A549 (cell line): ENCODE data around the gene SCARB1. TPM values are rescaled to one million over a fixed set of nuclear protein-coding genes. Genes with fewer than 3 reads are reported as not detected.
A peak's percentile ranks its signal among the peaks of the same experiment; 100 is the strongest.

Experiments used
- ATAC-seq, 2 experiments: fragments of 200-7000 bp in 1 of 2; fragments of >200 bp in 1 of 2; cut with Nextera tagmentation in 1 of 2; cut with Tn5 transposase in 1 of 2; 3 replicates each; pipeline versions ENCODE4 v1.8.0 to v1.9.1; 2018 to 2020; ENCODE audit warnings: mild to moderate bottlenecking in 1 of 2, moderate library complexity in 1 of 2
- CTCF ChIA-PET: fragments of 300-600 bp; sonication (Branson Sonifier 250); formaldehyde crosslinking; extraction: SDS; loops from one replicate; lab custom pipeline; 2021; ENCODE audit warnings: antibody characterized with exemption, inconsistent platforms; lab: Yijun Ruan, JAX
- POLR2A ChIA-PET: fragments of 350-600 bp; formaldehyde crosslinking; extraction: SDS; loops from one replicate; lab custom pipeline; 2021; ENCODE audit warnings: antibody characterized with exemption, inconsistent platforms; lab: Yijun Ruan, JAX
- DNase-seq, 2 experiments: peaks; one replicate each; pipeline versions ENCODE4 v3.0.0 to v3.0.0-alpha.2; 2011 to 2016; ENCODE audit warnings: low read depth in 1 of 2, low spot score in 1 of 2
- FAIRE-seq: peaks from 2 replicates; lab custom pipeline; 2011; peaks lifted over from hg19 to GRCh38; lab: Jason Lieb, UNC
- H3K27ac ChIP-seq, 2 experiments: fragments of >200 bp; sonication (Bioruptor Twin); formaldehyde crosslinking; 3 replicates each; pipeline ENCODE4 v1.5.1; 2016 to 2017
- H3K4me1 ChIP-seq: fragments of >200 bp; sonication (Bioruptor Twin); formaldehyde crosslinking; 3 replicates; pipeline ENCODE4 v1.6.1; 2016
- H3K4me2 ChIP-seq: fragments of >200 bp; sonication (Bioruptor Twin); formaldehyde crosslinking; 3 replicates; pipeline ENCODE4 v1.6.1; 2016
- H3K4me3 ChIP-seq: fragments of >200 bp; sonication (Bioruptor Twin); formaldehyde crosslinking; 3 replicates; pipeline ENCODE4 v1.5.1; 2016
- H3K9me3 ChIP-seq: fragments of >200 bp; sonication (Bioruptor Twin); formaldehyde crosslinking; 3 replicates; pipeline ENCODE4 v1.6.1; 2016
- BCL3 ChIP-seq: fragments of >200 bp; sonication (Bioruptor Twin); formaldehyde crosslinking; IDR thresholded peaks from 3 replicates; pipeline ENCODE4 v1.6.1; 2016
- BHLHE40 ChIP-seq: IDR thresholded peaks from 2 replicates; pipeline ENCODE4 v1.6.1; 2012; ENCODE audit warnings: low read depth, low read length, inconsistent platforms
- CBX2 ChIP-seq: fragments of 200-600 bp; sonication (generic); IDR thresholded peaks from 2 replicates; pipeline ENCODE4 v1.6.1; 2016; ENCODE audit warnings: low read depth, mild to moderate bottlenecking, borderline replicate concordance
- CBX8 ChIP-seq: fragments of 200-600 bp; sonication (generic); IDR thresholded peaks from 2 replicates; pipeline ENCODE4 v1.6.1; 2016
- CHD2 ChIP-seq: fragments of 150-350 bp; IDR thresholded peaks from 2 replicates; pipeline ENCODE4 v1.6.1; 2014; ENCODE audit warnings: low read length; ENCODE audit not compliant: partially characterized antibody
- CHD4 ChIP-seq: fragments of 200-600 bp; sonication (generic); IDR thresholded peaks from 2 replicates; pipeline ENCODE4 v1.6.1; 2016; ENCODE audit warnings: antibody characterized with exemption, mild to moderate bottlenecking, borderline replicate concordance
- CTCF ChIP-seq: fragments of >200 bp; sonication (Bioruptor Twin); formaldehyde crosslinking; IDR thresholded peaks from 3 replicates; pipeline ENCODE4 v1.5.1; 2016
- EHMT2 ChIP-seq: fragments of 200-600 bp; sonication (generic); IDR thresholded peaks from 2 replicates; pipeline ENCODE4 v1.6.1; 2016; ENCODE audit warnings: antibody characterized with exemption, low read depth, mild to moderate bottlenecking, moderate library complexity
- ELK1 ChIP-seq: fragments of 150-350 bp; IDR thresholded peaks from 2 replicates; pipeline ENCODE4 v1.6.1; 2014; ENCODE audit warnings: low read depth, mild to moderate bottlenecking, low read length
- EP300 ChIP-seq, 2 experiments: fragments of >200 bp; sonication (Bioruptor Twin); formaldehyde crosslinking; IDR thresholded peaks; 2 replicates in 1 of 2; 3 replicates in 1 of 2; pipeline ENCODE4 v1.6.1; 2016 to 2017
- ESRRA ChIP-seq: fragments of 150-350 bp; IDR thresholded peaks from 2 replicates; pipeline ENCODE4 v1.6.1; 2014; ENCODE audit warnings: mild to moderate bottlenecking, low read length, borderline replicate concordance
- FOXS1 ChIP-seq: fragments of 250-450 bp; sonication (Bioruptor Pico); IDR thresholded peaks from 2 replicates; pipeline ENCODE4 v1.5.0; 2020; ENCODE audit warnings: mild to moderate bottlenecking, moderate library complexity
- GATA3 ChIP-seq: IDR thresholded peaks from 2 replicates; pipeline ENCODE4 v1.6.1; 2012; ENCODE audit warnings: borderline replicate concordance
- HES2 ChIP-seq: fragments of >200 bp; sonication (Bioruptor Twin); formaldehyde crosslinking; IDR thresholded peaks from 2 replicates; pipeline ENCODE4 v1.6.1; 2016
- HEYL ChIP-seq: fragments of 250-450 bp; sonication (Bioruptor Pico); IDR thresholded peaks from 2 replicates; pipeline ENCODE4 v1.8.0; 2021; ENCODE audit warnings: mild to moderate bottlenecking, moderate library complexity
- HOXA7 ChIP-seq: fragments of 250-450 bp; sonication (Bioruptor Pico); IDR thresholded peaks from 2 replicates; pipeline ENCODE4 v1.5.0; 2020; ENCODE audit warnings: mild to moderate bottlenecking, moderate library complexity
- JUN ChIP-seq, 2 experiments: fragments of >200 bp; sonication (Bioruptor Twin); formaldehyde crosslinking; IDR thresholded peaks; 2 replicates in 1 of 2; 3 replicates in 1 of 2; pipeline ENCODE4 v1.6.1; 2016 to 2017
- JUNB ChIP-seq: fragments of >200 bp; sonication (Bioruptor Twin); formaldehyde crosslinking; IDR thresholded peaks from 2 replicates; pipeline ENCODE4 v1.6.1; 2016
- KDM1A ChIP-seq: fragments of 200-600 bp; sonication (generic); IDR thresholded peaks from 2 replicates; pipeline ENCODE4 v1.6.1; 2016; ENCODE audit warnings: low read depth, mild to moderate bottlenecking
- KDM5A ChIP-seq: fragments of 200-600 bp; sonication (generic); IDR thresholded peaks from 2 replicates; pipeline ENCODE4 v1.6.1; 2016; ENCODE audit warnings: antibody characterized with exemption, mild to moderate bottlenecking
- MAFK ChIP-seq: fragments of 450-650 bp; IDR thresholded peaks from 2 replicates; pipeline ENCODE4 v1.6.1; 2014; ENCODE audit not compliant: partially characterized antibody
- NFE2L2 ChIP-seq: fragments of 150-350 bp; conservative IDR thresholded peaks from 2 replicates; pipeline ENCODE4 v1.6.1; 2014; ENCODE audit warnings: low read length
- NPAS2 ChIP-seq: fragments of 250-450 bp; sonication (Bioruptor Pico); IDR thresholded peaks from 2 replicates; pipeline ENCODE4 v1.8.0; 2022; ENCODE audit warnings: mild to moderate bottlenecking, moderate library complexity, borderline replicate concordance
- RARB ChIP-seq: fragments of 250-450 bp; sonication (Bioruptor Pico); IDR thresholded peaks from 2 replicates; pipeline ENCODE4 v1.8.0; 2021; ENCODE audit warnings: mild to moderate bottlenecking, moderate library complexity
- SREBF2 ChIP-seq: fragments of 450-650 bp; IDR thresholded peaks from 2 replicates; pipeline ENCODE4 v1.6.1; 2014; ENCODE audit warnings: mild to moderate bottlenecking, moderate library complexity
- TFCP2L1 ChIP-seq: fragments of 250-450 bp; sonication (Bioruptor Pico); IDR thresholded peaks from 2 replicates; pipeline ENCODE4 v1.5.0; 2021; ENCODE audit warnings: mild to moderate bottlenecking
- TP53 ChIP-seq: fragments of 250-450 bp; sonication (Bioruptor Pico); IDR thresholded peaks from 2 replicates; pipeline ENCODE4 v1.5.0; 2021; ENCODE audit warnings: mild to moderate bottlenecking, moderate library complexity
- WGBS: methylation state at CpG from one replicate; pipeline ENCODE4 v1.1.6; 2017; ENCODE audit errors: missing lambda C conversion rate; 5-methylcytosine and 5-hydroxymethylcytosine counted together
- polyA plus RNA-seq, 4 experiments: library from polyadenylated mRNA; depleted of rRNA in 3 of 4; stranded (reverse); fragments of >200 nt; fragmentation: RNase III in 1 of 4; extraction: RNeasy Plus Mini Kit Qiagen cat#74134 plus additional on column Dnase treatment in 1 of 4; gene quantifications; 2 replicates in 3 of 4; 3 replicates in 1 of 4; pipeline ENCODE4 v1.2.3, GENCODE V29; 2011 to 2017
- TF ChIP-seq, protein P1 (sequence below): fragments of 250-450 bp; sonication (Bioruptor Pico); IDR thresholded peaks from 2 replicates; pipeline ENCODE4 v1.5.0; 2021; ENCODE audit warnings: mild to moderate bottlenecking, moderate library complexity, borderline replicate concordance
- TF ChIP-seq, protein P2 (sequence below): IDR thresholded peaks from 2 replicates; pipeline ENCODE4 v1.6.1; 2012
- TF ChIP-seq, protein P3 (sequence below): fragments of 250-450 bp; sonication (Bioruptor Pico); IDR thresholded peaks from 2 replicates; pipeline ENCODE4 v1.5.0; 2020; ENCODE audit warnings: low read depth, mild to moderate bottlenecking, moderate library complexity

The SCARB1 gene
- polyA plus RNA-seq, 2 of the 4 experiments (the other 2 are of a cell fraction), result 81.1 to 154 TPM

GRCh38 chr12:124904306-124905098 is 40.8 kb upstream of the SCARB1 start (continued):
- peak; percentile 40 to 57; a peak in 2 of 5 replicates for TF ChIP-seq EP300 (IDR thresholded peaks at IDR 0.05)
- TF ChIP-seq CHD2, result no peak
- TF ChIP-seq, protein P1, sequence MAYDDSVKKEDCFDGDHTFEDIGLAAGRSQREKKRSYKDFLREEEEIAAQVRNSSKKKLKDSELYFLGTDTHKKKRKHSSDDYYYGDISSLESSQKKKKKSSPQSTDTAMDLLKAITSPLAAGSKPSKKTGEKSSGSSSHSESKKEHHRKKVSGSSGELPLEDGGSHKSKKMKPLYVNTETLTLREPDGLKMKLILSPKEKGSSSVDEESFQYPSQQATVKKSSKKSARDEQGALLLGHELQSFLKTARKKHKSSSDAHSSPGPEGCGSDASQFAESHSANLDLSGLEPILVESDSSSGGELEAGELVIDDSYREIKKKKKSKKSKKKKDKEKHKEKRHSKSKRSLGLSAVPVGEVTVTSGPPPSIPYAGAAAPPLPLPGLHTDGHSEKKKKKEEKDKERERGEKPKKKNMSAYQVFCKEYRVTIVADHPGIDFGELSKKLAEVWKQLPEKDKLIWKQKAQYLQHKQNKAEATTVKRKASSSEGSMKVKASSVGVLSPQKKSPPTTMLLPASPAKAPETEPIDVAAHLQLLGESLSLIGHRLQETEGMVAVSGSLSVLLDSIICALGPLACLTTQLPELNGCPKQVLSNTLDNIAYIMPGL (CRISPR knock-in tag), result no peak
- no peak for TF ChIP-seq RARB (CRISPR knock-in tag)
- no peak for TF ChIP-seq SREBF2
- no peak for TF ChIP-seq EHMT2
- no peak for TF ChIP-seq KDM5A
- no peak for TF ChIP-seq KDM1A
- peak; percentile 48 for TF ChIP-seq MAFK
- no peak for TF ChIP-seq HES2
- no peak for TF ChIP-seq CBX2
- no peak for TF ChIP-seq CTCF
- TF ChIP-seq, protein P2, sequence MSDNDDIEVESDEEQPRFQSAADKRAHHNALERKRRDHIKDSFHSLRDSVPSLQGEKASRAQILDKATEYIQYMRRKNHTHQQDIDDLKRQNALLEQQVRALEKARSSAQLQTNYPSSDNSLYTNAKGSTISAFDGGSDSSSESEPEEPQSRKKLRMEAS, result peak; percentile 100
- TF ChIP-seq JUNB, result peak; percentile 55; the same call in 1 of the 2 replicates
- peak; percentile 6; the same call in 1 of the 2 replicates for TF ChIP-seq BHLHE40
- no peak for TF ChIP-seq HEYL (CRISPR knock-in tag)
- no peak for TF ChIP-seq ELK1
- no peak; the same call in 1 of the 2 replicates for TF ChIP-seq TP53
- no peak for TF ChIP-seq TFCP2L1
- peak; percentile 63; the same call in 1 of the 2 replicates for TF ChIP-seq FOXS1
- no peak for TF ChIP-seq CHD4
- TF ChIP-seq CBX8, result no peak
- peak; percentile 35 to 72; a peak in 2 of 5 replicates for TF ChIP-seq JUN (IDR thresholded peaks at IDR 0.05)
- TF ChIP-seq NFE2L2, result 0 out of 2 replicates have a peak, but pooled peaks have one; percentile 49
- no peak for TF ChIP-seq HOXA7

- no peak for ATAC-seq
- DNase-seq, result no peak
- H3K4me2 ChIP-seq, result no peak overlapping the region
- TF ChIP-seq BCL3 (no peak), GATA3 (no peak), MAFK (no peak), HEYL (CRISPR knock-in tag) (no peak), NPAS2 (CRISPR knock-in tag) (no peak), HES2 (no peak), ESRRA (no peak)
- TF ChIP-seq, protein P3, sequence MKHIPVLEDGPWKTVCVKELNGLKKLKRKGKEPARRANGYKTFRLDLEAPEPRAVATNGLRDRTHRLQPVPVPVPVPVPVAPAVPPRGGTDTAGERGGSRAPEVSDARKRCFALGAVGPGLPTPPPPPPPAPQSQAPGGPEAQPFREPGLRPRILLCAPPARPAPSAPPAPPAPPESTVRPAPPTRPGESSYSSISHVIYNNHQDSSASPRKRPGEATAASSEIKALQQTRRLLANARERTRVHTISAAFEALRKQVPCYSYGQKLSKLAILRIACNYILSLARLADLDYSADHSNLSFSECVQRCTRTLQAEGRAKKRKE (CRISPR knock-in tag), result no peak
- CTCF ChIA-PET, result interaction anchor here (0.7 to 12.9 kb wide), 6 partner anchors 16 to 866 kb away, joined by 3 to 243 read pairs (median 6); no protein-coding TSS in a partner anchor
- 93% methylated on average over 6 of the region's 6 CpGs for WGBS
- H3K27ac ChIP-seq, result peak overlapping the region; percentile 85; a peak in 5 of 6 replicates
- no peak for FAIRE-seq
- POLR2A ChIA-PET, result interaction anchor here (0.7 to 3.3 kb wide), 2 partner anchors 12 to 1396 kb away, joined by 4 to 18 read pairs; partner anchors contain the start of gene UBC
- no peaks in the 10 kb centered on the region for H3K9me3 ChIP-seq
- H3K4me3 ChIP-seq, result no peak overlapping the region
- peaks cover 80% of the 10 kb centered on the region for H3K4me1 ChIP-seq
Observed at GRCh38 chr12:124902916-124903315, 39.3 kb upstream of the SCARB1 start.
